Urinary bladder (tissue), 4 donors: Measurements from ENCODE around the gene OCSTAMP. TPM values are rescaled to one million over a fixed set of nuclear protein-coding genes. Genes with fewer than 3 reads are reported as not detected.

Source experiments
- DNase-seq: peaks from one replicate; pipeline ENCODE4 v3.0.0-alpha.2; 2015; ENCODE audit errors: extremely low spot score
- H3K27ac ChIP-seq: one replicate; pipeline ENCODE4 v1.5.1; 2013; ENCODE audit warnings: low read depth, mild to moderate bottlenecking, moderate library complexity
- H3K36me3 ChIP-seq: one replicate; pipeline ENCODE4 v1.6.1; 2013; ENCODE audit warnings: mild to moderate bottlenecking, moderate library complexity; ENCODE audit not compliant: insufficient read depth
- H3K4me1 ChIP-seq: one replicate; pipeline ENCODE4 v1.6.1; 2013; ENCODE audit warnings: mild to moderate bottlenecking, moderate library complexity; ENCODE audit not compliant: insufficient read depth
- H3K4me3 ChIP-seq: one replicate; pipeline ENCODE4 v1.5.1; 2013; ENCODE audit warnings: low read depth, low read length
- WGBS: extraction: QIAGEN DNeasy Blood & Tissue Kit; methylation state at CpG from one replicate; pipeline ENCODE4 v1.1.7; 2013; 5-methylcytosine and 5-hydroxymethylcytosine counted together
- polyA plus RNA-seq: library from polyadenylated mRNA; stranded (reverse); fragments of 200-250 nt; gene quantifications from one replicate; pipeline ENCODE4 v1.2.3, GENCODE V29; 2013
- total RNA-seq: library from RNA; depleted of rRNA; stranded (reverse); fragments of >200 nt; gene quantifications from one replicate; pipeline ENCODE4 v1.2.3, GENCODE V29; 2014
- donor health status: healthy with polysubstance abuse.
- donor health status: healthy.

OCSTAMP gene
- total and polyA plus RNA-seq, 2 donors, result not detected

GRCh38 chr20:46501961-46502360 is 48.5 kb downstream of the OCSTAMP start:
- no peak overlapping the region for H3K27ac ChIP-seq
- no peaks in the 10 kb centered on the region for H3K36me3 ChIP-seq
- no peak for DNase-seq
- H3K4me3 ChIP-seq, result no peak overlapping the region
- no peaks in the 10 kb centered on the region for H3K4me1 ChIP-seq
- 98% methylated on average over 6 of the region's 6 CpGs for WGBS

GRCh38 chr20:46501337-46501942 is 49.0 kb downstream of the OCSTAMP start:
- WGBS, result 97% methylated on average over 5 of the region's 5 CpGs
- no peaks in the 10 kb centered on the region for H3K36me3 ChIP-seq
- no peak overlapping the region for H3K27ac ChIP-seq
- H3K4me3 ChIP-seq, result no peak overlapping the region
- no peak for DNase-seq
- H3K4me1 ChIP-seq, result no peaks in the 10 kb centered on the region

GRCh38 chr20:46494077-46494476 is 56.4 kb downstream of the OCSTAMP start:
- 80% methylated on average over 4 of the region's 4 CpGs for WGBS
- DNase-seq, result no peak
- no peak overlapping the region for H3K27ac ChIP-seq
- no peak overlapping the region for H3K4me3 ChIP-seq
- no peaks in the 10 kb centered on the region for H3K36me3 ChIP-seq
- H3K4me1 ChIP-seq, result no peaks in the 10 kb centered on the region

- Histone ChIP-seq H3K4me3 (no peak overlapping the region), H3K27ac (no peak overlapping the region), H3K36me3 (no peaks in the 10 kb centered on the region), H3K4me1 (no peaks in the 10 kb centered on the region)
- no peak for DNase-seq
- WGBS, result 90% methylated on average over 8 of the region's 8 CpGs
Observed at GRCh38 chr20:46491354-46491753, 59.1 kb downstream of the OCSTAMP start.

Other genes starting within 250 kb of the OCSTAMP start
- gene CDH22, start 242.2 kb downstream of the OCSTAMP start, total RNA-seq, result 0.21 TPM
- gene CDH22, start 242.2 kb downstream of the OCSTAMP start, polyA plus RNA-seq, result 0.04 TPM
- gene ELMO2, start 144.0 kb downstream of the OCSTAMP start, total RNA-seq, result 41.6 TPM
- 31.2 TPM for gene ELMO2, start 144.0 kb downstream of the OCSTAMP start, polyA plus RNA-seq
- 20.5 TPM for gene ZNF334, start 37.1 kb downstream of the OCSTAMP start, total RNA-seq
- gene ZNF334, start 37.1 kb downstream of the OCSTAMP start, polyA plus RNA-seq, result 2.6 TPM
- 5.4 TPM for gene SLC13A3, start 100.8 kb upstream of the OCSTAMP start, total RNA-seq
- gene SLC13A3, start 100.8 kb upstream of the OCSTAMP start, polyA plus RNA-seq, result 0.77 TPM
- gene TP53RK, start 138.8 kb upstream of the OCSTAMP start, total RNA-seq, result 21.5 TPM
- 11.8 TPM for gene TP53RK, start 138.8 kb upstream of the OCSTAMP start, polyA plus RNA-seq
- 36.6 TPM for gene SLC2A10, start 159.0 kb upstream of the OCSTAMP start, total RNA-seq
- gene SLC2A10, start 159.0 kb upstream of the OCSTAMP start, polyA plus RNA-seq, result 12.0 TPM